ENCODE data around the gene TUBA1C. TPM values are rescaled to one million over a fixed set of nuclear protein-coding genes. Genes with fewer than 3 reads are reported as not detected.

Gene TUBA1C
- total RNA-seq, 2 experiments from 2014 or later = 23.4 to 28.9 TPM

GRCh38 chr12:49288922-49289555 is 24.2 kb downstream of the TUBA1C start:
- Mint-ChIP-seq H3K36me3 (ENCODE audit: low read depth) (no peaks in the 10 kb centered on the region), H3K9me3 (no peaks in the 10 kb centered on the region), H3K27me3 (peaks cover 50% of the 10 kb centered on the region), H3K27ac (no peak overlapping the region), H3K4me1 (ENCODE audit: low read depth) (no peaks in the 10 kb centered on the region), H3K4me3 (no peak overlapping the region)
- no peak overlapping the region for H3K27ac ChIP-seq (ENCODE audit: low read depth in 1 of 2, low read length in 2 of 2)
- H3K4me3 ChIP-seq (ENCODE audit: low read length) = no peak overlapping the region
- CTCF ChIA-PET = interaction anchor here (1.2 to 5.5 kb wide), 9 partner anchors 8 to 225 kb away, joined by 4 to 42 read pairs (median 8); partner anchors contain the start of genes C1QL4 and DNAJC22
- ATAC-seq (ENCODE audit: poor library complexity) (no peak), DNase-seq (no peak)
- H3K4me1 ChIP-seq (ENCODE audit: insufficient read depth, low read length) = no peaks in the 10 kb centered on the region
- TF ChIP-seq CTCF (IDR thresholded peaks at IDR 0.05) = no peak
- H3K36me3 ChIP-seq (ENCODE audit: insufficient read depth, low read length) = no peaks in the 10 kb centered on the region
- peaks cover 6 to 26% of the 10 kb centered on the region in 2 experiments for H3K27me3 ChIP-seq (ENCODE audit: control insufficient read depth in 1 of 2, insufficient read depth in 2 of 2, low read length in 2 of 2)
- H3K9me3 ChIP-seq (ENCODE audit: control insufficient read depth in 1 of 2, insufficient read depth in 1 of 2, low read length in 2 of 2) = no peaks in the 10 kb centered on the region
- intact Hi-C loops (cut with DNase I, micrococcal nuclease) = loop anchor here (1.0 to 2.0 kb wide), 5 partner anchors 48 to 226 kb away; partner anchors contain the start of gene C1QL4 (in 1 of the 2)
- POLR2A ChIA-PET = interaction anchor here (0.5 to 1.8 kb wide), 2 partner anchors 58 to 145 kb away, joined by 4 to 5 read pairs; partner anchors contain the start of gene DNAJC22

- POLR2A ChIA-PET = no interaction called here
Measured at GRCh38 chr12:49292729-49293055, 27.8 kb downstream of the TUBA1C start.

More at GRCh38 chr12:49292729-49293055, 27.8 kb downstream of the TUBA1C start:
- no peak overlapping the region for H3K4me3 ChIP-seq (ENCODE audit: low read length)
- peaks cover 11% of the 10 kb centered on the region for H3K4me1 Mint-ChIP-seq (ENCODE audit: low read depth)
- no peak for TF ChIP-seq CTCF (IDR thresholded peaks at IDR 0.05)
- H3K27me3 ChIP-seq (ENCODE audit: control insufficient read depth in 1 of 2, insufficient read depth in 2 of 2, low read length in 2 of 2) = peaks cover 36 to 51% of the 10 kb centered on the region in 2 experiments
- no peak overlapping the region for H3K27ac Mint-ChIP-seq
- H3K27ac ChIP-seq (ENCODE audit: low read depth in 1 of 2, low read length in 2 of 2) = no peak overlapping the region
- H3K36me3 ChIP-seq (ENCODE audit: insufficient read depth, low read length) = no peaks in the 10 kb centered on the region
- CTCF ChIA-PET = interaction anchor here (1.7 to 3.4 kb wide), 2 partner anchors 39 to 50 kb away, joined by 5 to 16 read pairs; no protein-coding TSS in a partner anchor
- ATAC-seq (ENCODE audit: poor library complexity) = no peak
- no peak overlapping the region for H3K4me3 Mint-ChIP-seq
- no peaks in the 10 kb centered on the region for H3K9me3 Mint-ChIP-seq
- no peak for DNase-seq
- H3K9me3 ChIP-seq (ENCODE audit: control insufficient read depth in 1 of 2, insufficient read depth in 1 of 2, low read length in 2 of 2) = peaks cover 0 to 22% of the 10 kb centered on the region in 2 experiments
- peaks cover 28% of the 10 kb centered on the region for H3K4me1 ChIP-seq (ENCODE audit: insufficient read depth, low read length)
- H3K36me3 Mint-ChIP-seq (ENCODE audit: low read depth) = no peaks in the 10 kb centered on the region
- intact Hi-C loops (cut with DNase I, micrococcal nuclease) = no loop called here
- peaks cover 59% of the 10 kb centered on the region for H3K27me3 Mint-ChIP-seq
